CD1c-positive myeloid dendritic cell (primary cell): ENCODE measurements around the gene ARHGAP42.
"Not testable (repeated sequence)": the region's sequence is repeated elsewhere in the genome, so short reads cannot be mapped to it uniquely, and the experiment has no call there.

Experiments used
- DNase-seq: peaks from one replicate; pipeline ENCODE4 v3.0.0-alpha.2; 2016; ENCODE audit errors: extremely low spot score

The ARHGAP42 gene

GRCh38 chr11:100726680-100727079 lies 39.6 kb downstream of the ARHGAP42 start:
- no peak for DNase-seq

- no peak for DNase-seq
Observed at GRCh38 chr11:100727410-100727809, 40.3 kb downstream of the ARHGAP42 start.

DNA sequence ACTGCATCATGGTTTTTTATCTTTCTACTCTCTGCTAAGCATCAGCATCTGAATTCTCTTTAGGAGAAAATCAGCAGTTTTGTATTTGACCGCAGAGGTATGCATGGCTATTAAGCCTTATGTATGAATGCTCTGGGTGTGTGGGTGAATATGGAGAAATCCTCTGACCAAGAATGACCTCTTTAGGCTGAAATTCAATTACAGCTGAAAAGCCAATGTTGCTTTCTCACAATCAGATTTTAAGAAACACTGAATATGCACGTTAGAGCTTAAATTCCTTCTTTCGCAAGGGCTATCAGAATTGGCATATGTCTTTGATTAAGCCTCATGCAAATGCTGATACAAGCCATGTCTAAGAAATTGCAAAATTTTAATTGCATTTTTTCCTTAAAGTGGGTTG lies 43.2 kb downstream of the ARHGAP42 start:
- no peak for DNase-seq

DNA sequence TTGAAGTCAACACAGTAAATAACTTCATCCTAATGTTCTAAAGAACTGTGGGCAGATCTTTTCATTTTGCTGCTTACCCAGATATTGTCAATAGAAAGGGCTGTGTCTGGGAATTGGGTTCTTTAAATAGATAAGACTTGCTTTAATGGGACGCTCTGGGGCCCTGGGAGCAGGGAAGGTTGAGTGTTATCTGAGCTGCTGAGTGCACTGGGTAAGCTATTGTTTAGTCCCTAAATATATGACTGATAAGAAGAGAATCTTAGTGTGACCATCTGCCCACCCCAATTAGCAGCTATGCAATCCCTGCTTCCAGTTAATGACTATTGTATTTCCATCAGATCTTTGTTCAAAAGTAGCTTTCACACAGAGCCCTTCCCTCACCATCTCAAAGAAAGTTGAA lies 44.4 kb downstream of the ARHGAP42 start:
- DNase-seq, result no peak

DNA sequence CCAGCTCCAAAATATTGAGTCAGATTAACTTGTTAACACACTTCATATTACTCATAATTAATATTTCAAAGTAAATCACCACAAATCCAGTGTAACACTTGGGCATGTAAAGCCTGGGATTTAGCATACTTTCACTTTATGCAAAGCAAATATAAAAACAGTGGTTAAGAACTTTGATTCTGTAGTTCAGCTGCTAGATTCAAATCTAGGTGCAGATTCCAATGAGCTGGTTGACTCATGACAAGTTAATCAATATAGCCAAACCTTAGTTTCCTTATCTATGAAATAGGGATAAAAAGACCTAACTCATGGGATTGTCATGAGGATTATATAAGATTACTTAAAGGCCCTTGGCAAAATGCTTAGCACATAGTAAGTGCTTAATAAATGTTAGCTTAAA lies 45.9 kb downstream of the ARHGAP42 start:
- DNase-seq, result no peak

DNA sequence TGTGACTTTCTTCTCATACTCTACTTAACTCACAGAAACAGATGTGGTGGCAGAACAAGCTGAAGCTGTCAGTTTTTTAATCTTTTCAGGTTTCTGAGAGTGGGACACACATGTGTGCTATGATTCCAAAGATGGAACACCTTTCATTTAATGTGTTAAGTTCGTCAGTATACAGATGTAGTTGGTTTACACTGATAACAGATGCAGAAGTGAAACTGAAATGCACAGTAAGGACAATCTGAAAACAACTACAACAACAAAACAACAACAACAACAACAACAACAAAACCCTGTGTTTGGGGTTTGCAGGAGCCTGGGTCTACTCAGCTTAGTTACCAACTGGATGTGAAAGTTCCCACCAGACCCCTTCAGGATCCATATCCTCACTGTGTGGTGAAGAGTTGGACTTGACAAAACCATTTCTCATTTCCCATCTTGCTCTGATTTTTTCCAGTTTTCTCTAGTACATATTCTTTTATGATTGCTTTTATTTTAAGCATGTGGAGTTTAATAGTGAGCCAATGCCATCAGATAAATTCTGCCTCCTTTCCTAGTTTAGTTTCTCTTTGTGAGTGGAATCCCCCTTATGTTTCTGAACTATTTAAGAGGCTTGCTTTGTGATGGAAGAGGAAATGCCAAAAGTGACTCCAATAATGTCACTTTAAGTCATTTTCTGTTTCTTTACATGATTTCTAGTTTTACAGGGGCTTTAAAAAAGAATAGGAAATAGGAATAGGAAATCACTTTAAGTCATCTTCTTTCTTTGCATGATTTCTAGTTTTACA lies 47.8 kb downstream of the ARHGAP42 start:
- DNase-seq, result no peak

- DNase-seq, result no peak
Observed at GRCh38 chr11:100735949-100736675, 49.0 kb downstream of the ARHGAP42 start.

DNA sequence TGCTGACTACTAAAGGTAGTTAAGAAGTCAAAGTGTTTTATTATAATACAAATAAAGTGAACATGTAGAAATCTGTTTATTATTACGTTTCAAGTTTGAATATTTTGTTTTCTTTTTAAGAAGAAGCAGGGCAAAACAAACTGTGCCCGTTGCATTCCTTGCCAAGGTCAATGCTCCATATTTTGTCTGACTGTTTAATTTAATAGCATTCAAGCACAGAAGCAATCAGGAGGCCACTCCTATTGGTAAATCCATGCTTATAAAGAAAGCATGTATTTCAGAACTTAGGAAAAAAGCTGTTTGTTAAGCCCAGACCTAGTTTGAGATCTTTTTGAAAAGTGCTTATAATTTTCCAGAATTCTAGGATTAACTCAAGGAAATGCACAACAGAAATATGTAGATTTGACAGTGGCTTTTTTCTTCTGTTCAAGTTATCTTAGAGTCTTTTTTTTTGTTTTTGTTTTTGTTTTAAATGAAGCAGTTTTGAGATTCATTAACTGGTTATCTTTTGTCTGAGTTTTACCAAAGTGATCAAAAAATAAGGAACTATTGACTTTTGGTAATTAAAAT lies 51.7 kb downstream of the ARHGAP42 start:
- DNase-seq, result no peak

DNA sequence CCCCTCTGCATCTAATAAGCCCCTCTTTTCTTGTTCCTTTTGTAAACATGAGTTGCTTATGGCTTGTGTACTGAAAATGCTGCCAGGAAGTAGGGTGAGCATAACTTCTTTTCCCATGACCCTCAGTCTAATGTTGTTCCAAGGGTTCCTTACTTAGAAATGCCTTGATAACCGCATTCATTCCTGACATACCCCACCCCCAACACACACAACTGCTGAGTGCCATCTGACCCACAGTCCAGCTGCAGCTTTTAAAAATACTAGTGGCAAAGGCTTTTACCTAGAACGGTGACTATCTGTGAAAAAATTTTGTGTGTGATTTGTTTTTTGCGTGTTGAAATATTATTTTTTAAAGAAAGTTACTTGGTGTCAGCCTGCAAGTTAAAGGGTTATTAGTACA lies 52.6 kb downstream of the ARHGAP42 start:
- DNase-seq, result no peak

DNA sequence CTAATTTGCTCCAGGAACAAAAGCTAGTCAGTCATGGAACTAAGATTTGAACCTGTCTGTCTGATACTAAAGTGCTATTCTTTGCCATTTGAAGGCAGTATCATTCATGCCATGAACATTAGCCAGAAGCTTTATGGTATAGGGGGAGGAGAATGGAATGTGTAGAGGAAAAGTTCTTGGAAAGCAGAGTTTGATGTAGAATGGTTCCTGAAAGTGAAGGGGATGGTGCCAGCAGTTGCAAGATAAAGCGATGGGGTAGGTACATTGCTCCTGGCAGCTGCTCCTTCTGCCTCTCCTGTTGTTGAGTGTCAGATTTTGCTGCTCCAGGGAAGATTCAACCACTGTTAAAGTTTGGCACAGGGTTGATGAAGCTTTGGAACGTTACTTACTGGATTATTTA lies 53.4 kb downstream of the ARHGAP42 start:
- DNase-seq, result no peak

- peak; percentile 10 for DNase-seq
Observed at GRCh38 chr11:100741866-100742625, 55.0 kb downstream of the ARHGAP42 start.

DNA sequence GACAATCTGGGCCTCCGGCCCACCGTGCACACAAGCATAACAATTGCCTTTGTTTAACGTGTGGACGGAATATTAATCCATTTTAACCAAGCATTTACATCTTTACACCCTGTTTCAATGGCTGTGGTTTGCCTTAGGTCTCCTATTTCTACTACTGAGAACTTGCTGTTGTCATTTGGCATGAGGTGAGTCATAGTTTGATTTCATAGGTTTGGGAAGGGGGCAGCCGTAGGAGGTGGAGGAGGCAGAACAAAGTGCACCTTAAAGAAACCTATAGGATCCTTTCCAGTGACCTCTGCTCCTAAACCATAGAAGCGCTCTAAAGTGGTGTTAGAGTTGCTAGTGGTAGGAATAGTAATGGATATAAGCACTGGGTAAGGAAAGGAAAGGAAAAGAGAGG lies 59.4 kb downstream of the ARHGAP42 start:
- no peak for DNase-seq

- DNase-seq, result no peak
Observed at GRCh38 chr11:100748153-100748552, 61.1 kb downstream of the ARHGAP42 start.

- DNase-seq, result not testable (repeated sequence)
Observed at GRCh38 chr11:100749887-100750565, 62.9 kb downstream of the ARHGAP42 start.

GRCh38 chr11:100750566-100750891 lies 63.4 kb downstream of the ARHGAP42 start:
- DNase-seq, result not testable (repeated sequence)

DNA sequence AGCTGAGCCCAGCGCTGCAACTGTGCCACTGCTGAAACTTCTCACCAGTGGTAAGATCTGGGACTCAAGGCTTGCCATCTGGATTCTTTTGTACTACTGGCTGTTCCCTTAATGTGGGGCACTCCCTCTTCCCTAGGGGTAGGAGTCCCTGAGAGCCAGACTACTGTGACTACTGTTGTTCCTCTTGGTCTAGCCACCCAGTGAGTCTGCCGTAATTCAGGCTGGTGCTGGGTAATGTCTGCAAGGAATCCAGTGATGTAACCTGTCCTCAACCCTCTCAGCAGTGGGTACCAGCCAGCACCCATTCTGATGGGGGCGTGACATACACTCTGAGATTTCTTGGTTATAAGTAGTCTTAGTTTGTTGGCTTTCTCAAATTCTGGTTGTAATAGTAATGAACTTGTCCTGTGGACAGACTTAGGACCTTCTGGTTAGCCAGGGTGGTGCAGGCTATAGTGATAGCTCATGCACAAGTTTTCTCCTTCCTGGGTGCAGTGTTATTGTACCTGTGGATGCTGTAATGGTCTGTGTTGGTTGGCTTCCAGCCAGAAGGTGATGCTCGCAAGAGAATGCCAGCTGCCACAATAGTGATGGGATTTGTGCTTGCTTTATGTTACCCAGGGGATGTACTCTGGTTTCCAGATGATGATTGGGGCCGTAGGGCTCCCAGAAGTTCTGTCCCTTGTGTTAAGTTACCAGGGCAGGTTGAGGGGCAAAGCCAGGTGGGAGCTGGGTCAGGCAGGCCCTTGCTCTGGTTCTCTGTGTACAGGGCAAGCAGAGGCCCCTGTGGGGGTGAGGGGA lies 65.5 kb downstream of the ARHGAP42 start:
- DNase-seq, result no peak

GRCh38 chr11:100753172-100753543 lies 66.1 kb downstream of the ARHGAP42 start:
- no peak for DNase-seq

GRCh38 chr11:100753571-100753970 lies 66.5 kb downstream of the ARHGAP42 start:
- DNase-seq, result no peak

DNA sequence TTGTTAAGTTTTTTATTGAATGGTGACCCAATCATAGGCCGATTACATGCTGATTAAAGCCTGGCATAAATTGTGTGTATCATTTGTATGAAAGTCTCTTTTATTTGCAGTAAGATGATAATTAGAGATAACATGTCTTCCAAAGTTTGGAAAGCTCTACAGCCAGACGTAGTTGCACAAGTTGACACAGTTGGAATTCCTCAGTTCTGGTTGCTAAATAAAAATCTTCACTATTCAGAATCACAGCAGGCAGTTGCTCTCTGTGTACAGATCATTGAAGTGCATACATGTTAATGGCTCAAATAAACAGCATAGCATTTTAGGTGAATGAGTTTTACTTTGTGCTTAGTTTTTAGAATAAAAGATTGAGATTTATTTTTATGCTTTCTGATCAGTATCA lies 69.5 kb downstream of the ARHGAP42 start:
- DNase-seq, result no peak

DNA sequence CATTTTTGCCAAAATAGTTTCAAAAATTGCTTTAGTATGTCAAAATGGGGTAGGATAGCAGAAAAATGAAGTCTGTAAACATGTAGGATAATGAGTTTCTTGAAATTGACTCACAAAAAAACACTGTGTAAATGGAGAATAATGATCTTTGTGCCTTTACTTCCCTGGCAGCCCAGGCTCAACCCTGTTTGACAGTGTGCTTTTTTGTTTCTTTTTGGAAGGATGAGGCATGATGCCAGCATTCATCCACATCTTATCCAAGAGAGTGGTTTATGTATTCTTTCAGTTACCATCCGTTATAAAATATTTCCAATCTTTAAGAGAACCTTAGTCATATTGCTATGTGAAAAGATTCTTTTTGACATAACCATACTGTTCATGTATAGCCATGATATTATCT lies 70.6 kb downstream of the ARHGAP42 start:
- no peak for DNase-seq

DNA sequence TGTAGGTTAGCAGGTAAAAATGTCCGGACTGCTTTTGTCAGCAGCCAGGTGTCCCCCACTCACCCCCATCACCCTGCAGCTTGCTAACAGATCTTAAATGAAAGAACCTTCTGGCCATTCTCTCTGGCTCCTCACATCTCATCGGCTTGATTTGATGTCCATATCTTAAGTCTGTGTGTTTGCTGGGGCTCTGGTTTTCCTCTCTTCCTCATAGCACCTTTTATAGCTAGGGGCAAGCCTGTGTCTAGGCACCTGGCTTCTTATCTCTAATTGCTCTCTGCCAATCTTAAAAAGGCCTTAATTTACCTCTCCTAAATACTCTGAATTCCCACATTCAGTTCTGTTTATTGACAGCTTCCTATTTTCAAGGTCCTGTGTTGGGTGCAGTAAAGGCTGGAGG lies 72.0 kb downstream of the ARHGAP42 start:
- DNase-seq, result no peak
